Gastroesophageal sphincter (tissue), 4 donors: ENCODE measurements around the gene SLC28A1. TPM values are rescaled to one million over a fixed set of nuclear protein-coding genes. Genes with fewer than 3 reads are reported as not detected.

Experiments used
- ATAC-seq: fragments of 150-250 bp; one replicate; pipeline ENCODE4 v1.9.1; 2016; ENCODE audit warnings: mild to moderate bottlenecking, moderate library complexity
- H3K27ac ChIP-seq, 4 donors: fragments of 200-600 bp; sonication (generic) in 3 of 4; 1 replicate in 3 of 4; 2 replicates in 1 of 4; pipeline ENCODE4 v1.5.1; 2016 to 2019
- H3K27me3 ChIP-seq: fragments of 200-600 bp; sonication (generic); one replicate; pipeline ENCODE4 v1.5.1; 2019
- H3K36me3 ChIP-seq, 2 donors: fragments of 200-600 bp; sonication (generic); one replicate each; pipeline ENCODE4 v1.5.1; 2019; ENCODE audit warnings: control low read depth in 1 of 2
- H3K4me1 ChIP-seq, 3 donors: fragments of 200-600 bp; sonication (generic); 1 replicate in 2 of 3; 2 replicates in 1 of 3; pipeline ENCODE4 v1.5.1; 2016 to 2019; ENCODE audit warnings: control low read depth in 2 of 3
- H3K4me3 ChIP-seq, 2 donors: fragments of 200-600 bp; sonication (generic); one replicate each; pipeline ENCODE4 v1.5.1; 2019; ENCODE audit warnings: mild to moderate bottlenecking in 1 of 2, moderate library complexity in 1 of 2
- H3K9me3 ChIP-seq, 3 donors: fragments of 200-600 bp; sonication (generic); one replicate each; pipeline ENCODE4 v1.5.1; 2017 to 2019; ENCODE audit warnings: control low read depth in 2 of 3
- EP300 ChIP-seq: sonication (generic); formaldehyde crosslinking; IDR thresholded peaks from one replicate; pipeline ENCODE4 v1.6.1; 2017; ENCODE audit warnings: antibody characterized with exemption, mild to moderate bottlenecking
- POLR2A ChIP-seq, 2 donors: fragments of 450-650 bp; IDR thresholded peaks; one replicate each; pipeline ENCODE4 v1.6.1; 2017; ENCODE audit warnings: antibody characterized with exemption in 2 of 2, mild to moderate bottlenecking in 2 of 2, moderate library complexity in 1 of 2
- POLR2AphosphoS5 ChIP-seq: sonication (generic); formaldehyde crosslinking; IDR thresholded peaks from one replicate; pipeline ENCODE4 v1.6.1; 2017; ENCODE audit warnings: antibody characterized with exemption
- WGBS, 2 donors: methylation state at CpG; one replicate each; pipeline ENCODE4 v1.1.5; 2018; ENCODE audit warnings: low coverage in 1 of 2; 5-methylcytosine and 5-hydroxymethylcytosine counted together
- total RNA-seq, 4 donors: library from RNA; depleted of rRNA; stranded (reverse); fragments of >200 nt; gene quantifications; one replicate each; pipeline ENCODE4 v1.1.0, GENCODE V29; 2016
- TF ChIP-seq, protein P1 (sequence below), 4 experiments: fragments of 200-600 bp in 2 of 4; fragments of 450-650 bp in 2 of 4; sonication (generic) in 1 of 4; IDR thresholded peaks; one replicate each; pipeline ENCODE4 v1.5.1; 2017 to 2019; ENCODE audit warnings: antibody characterized with exemption in 4 of 4, mild to moderate bottlenecking in 2 of 4, moderate library complexity in 2 of 4

Gene SLC28A1
- total RNA-seq, 4 donors from 2014 or later, result not detected

- H3K4me1 ChIP-seq, result peaks cover 7 to 89% (median 18%) of the 10 kb centered on the region in 3 donors
- no peak for ATAC-seq
- WGBS, 2 donors, result 67 to 79% methylated on average over 2 to 3 of the region's 3 CpGs
- H3K27ac ChIP-seq, result no peak overlapping the region
- no peaks in the 10 kb centered on the region for H3K36me3 ChIP-seq
- H3K9me3 ChIP-seq, result no peaks in the 10 kb centered on the region
- no peaks in the 10 kb centered on the region for H3K27me3 ChIP-seq
- no peak overlapping the region for H3K4me3 ChIP-seq
- TF ChIP-seq POLR2A (IDR thresholded peaks at IDR 0.05) (no peak), EP300 (no peak), POLR2AphosphoS5 (no peak)
- TF ChIP-seq, protein P1, sequence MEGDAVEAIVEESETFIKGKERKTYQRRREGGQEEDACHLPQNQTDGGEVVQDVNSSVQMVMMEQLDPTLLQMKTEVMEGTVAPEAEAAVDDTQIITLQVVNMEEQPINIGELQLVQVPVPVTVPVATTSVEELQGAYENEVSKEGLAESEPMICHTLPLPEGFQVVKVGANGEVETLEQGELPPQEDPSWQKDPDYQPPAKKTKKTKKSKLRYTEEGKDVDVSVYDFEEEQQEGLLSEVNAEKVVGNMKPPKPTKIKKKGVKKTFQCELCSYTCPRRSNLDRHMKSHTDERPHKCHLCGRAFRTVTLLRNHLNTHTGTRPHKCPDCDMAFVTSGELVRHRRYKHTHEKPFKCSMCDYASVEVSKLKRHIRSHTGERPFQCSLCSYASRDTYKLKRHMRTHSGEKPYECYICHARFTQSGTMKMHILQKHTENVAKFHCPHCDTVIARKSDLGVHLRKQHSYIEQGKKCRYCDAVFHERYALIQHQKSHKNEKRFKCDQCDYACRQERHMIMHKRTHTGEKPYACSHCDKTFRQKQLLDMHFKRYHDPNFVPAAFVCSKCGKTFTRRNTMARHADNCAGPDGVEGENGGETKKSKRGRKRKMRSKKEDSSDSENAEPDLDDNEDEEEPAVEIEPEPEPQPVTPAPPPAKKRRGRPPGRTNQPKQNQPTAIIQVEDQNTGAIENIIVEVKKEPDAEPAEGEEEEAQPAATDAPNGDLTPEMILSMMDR (IDR thresholded peaks at IDR 0.05), result no peak
Observed at GRCh38 chr15:84987949-84988624, 103.6 kb downstream of the SLC28A1 start.

- H3K27me3 ChIP-seq, result no peaks in the 10 kb centered on the region
Observed at GRCh38 chr15:84988909-84989644, 104.6 kb downstream of the SLC28A1 start.

GRCh38 chr15:84990507-84990906 lies 106.0 kb downstream of the SLC28A1 start:
- Histone ChIP-seq H3K4me3 (no peak overlapping the region), H3K36me3 (no peaks in the 10 kb centered on the region), H3K27ac (no peak overlapping the region), H3K9me3 (no peaks in the 10 kb centered on the region), H3K27me3 (no peaks in the 10 kb centered on the region), H3K4me1 (peaks cover 7 to 76% (median 18%) of the 10 kb centered on the region in 3 donors)
- 33 to 55% methylated on average over 1 of the region's 1 CpG for WGBS, 2 donors
- ATAC-seq, result no peak
- TF ChIP-seq POLR2AphosphoS5, result no peak
- TF ChIP-seq, protein P1 (IDR thresholded peaks at IDR 0.05), result no peak
- no peak for TF ChIP-seq POLR2A (IDR thresholded peaks at IDR 0.05)
- TF ChIP-seq EP300, result no peak

More at GRCh38 chr15:84988909-84989644, 104.6 kb downstream of the SLC28A1 start:
- WGBS, 2 donors, result 69 to 73% methylated on average over 2 of the region's 2 CpGs
- Histone ChIP-seq H3K27ac (no peak overlapping the region), H3K4me1 (peaks cover 7 to 82% (median 18%) of the 10 kb centered on the region in 3 donors), H3K36me3 (no peaks in the 10 kb centered on the region), H3K9me3 (no peaks in the 10 kb centered on the region), H3K4me3 (no peak overlapping the region)
- ATAC-seq, result no peak
- TF ChIP-seq POLR2AphosphoS5 (no peak), POLR2A (IDR thresholded peaks at IDR 0.05) (no peak), EP300 (no peak)
- TF ChIP-seq, protein P1 (IDR thresholded peaks at IDR 0.05), result no peak

- peaks cover 7 to 70% (median 18%) of the 10 kb centered on the region in 3 donors for H3K4me1 ChIP-seq
- 87 to 91% methylated on average over 3 to 4 of the region's 4 CpGs for WGBS, 2 donors
- no peak for ATAC-seq
Observed at GRCh38 chr15:84991014-84991712, 106.7 kb downstream of the SLC28A1 start.

More at GRCh38 chr15:84991014-84991712, 106.7 kb downstream of the SLC28A1 start:
- no peaks in the 10 kb centered on the region for H3K9me3 ChIP-seq
- no peaks in the 10 kb centered on the region for H3K27me3 ChIP-seq
- H3K27ac ChIP-seq, result no peak overlapping the region
- no peak overlapping the region for H3K4me3 ChIP-seq
- no peaks in the 10 kb centered on the region for H3K36me3 ChIP-seq
- no peak for TF ChIP-seq EP300
- TF ChIP-seq, protein P1 (IDR thresholded peaks at IDR 0.05), result no peak
- no peak for TF ChIP-seq POLR2AphosphoS5
- no peak for TF ChIP-seq POLR2A (IDR thresholded peaks at IDR 0.05)
